NCI-H1092 treated with DMSO at 0.1 percent for 48 hours (cell line): ENCODE measurements around the gene TAF4.
A peak's percentile ranks its signal among the peaks of the same experiment; 100 is the strongest.

Experiments
- DNase-seq: peaks from one replicate; lab custom pipeline; 2025; lab: John Stamatoyannopoulos, UW

Gene TAF4

DNA sequence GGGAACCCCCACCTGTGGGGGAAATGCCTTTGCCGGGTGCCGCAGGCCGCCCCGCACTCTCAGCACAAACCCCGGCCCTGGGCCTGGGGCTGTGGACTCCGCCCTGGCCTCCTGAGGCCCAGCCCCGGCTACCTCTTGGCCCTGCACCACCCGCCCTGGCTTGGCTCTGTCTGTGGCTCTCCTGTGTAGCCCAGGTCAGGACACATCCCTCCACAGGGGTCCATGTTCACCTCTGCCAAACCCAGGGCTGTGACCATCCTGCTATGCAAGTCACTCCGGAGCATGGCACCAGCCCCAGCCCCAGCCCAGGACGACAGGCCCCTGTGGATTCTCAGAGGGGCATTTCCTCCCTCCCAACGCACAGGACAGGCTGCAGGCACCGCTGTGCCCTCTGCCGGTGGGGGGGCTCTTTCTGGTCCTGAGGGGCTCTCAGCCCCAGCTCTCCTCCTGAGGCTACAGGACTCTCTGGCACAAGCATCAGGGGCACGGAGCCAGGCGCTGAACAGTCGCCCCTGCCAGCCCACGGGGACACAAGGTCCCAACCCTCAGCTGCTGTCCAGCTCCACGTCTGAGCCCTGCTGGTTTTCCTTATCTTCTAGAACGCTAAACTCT, 45.7 kb downstream of the TAF4 start:
- DNase-seq: no peak

GRCh38 chr20:62019144-62019805, 46.4 kb downstream of the TAF4 start:
- no peak for DNase-seq

GRCh38 chr20:62018437-62019143, 47.1 kb downstream of the TAF4 start:
- no peak for DNase-seq

DNA sequence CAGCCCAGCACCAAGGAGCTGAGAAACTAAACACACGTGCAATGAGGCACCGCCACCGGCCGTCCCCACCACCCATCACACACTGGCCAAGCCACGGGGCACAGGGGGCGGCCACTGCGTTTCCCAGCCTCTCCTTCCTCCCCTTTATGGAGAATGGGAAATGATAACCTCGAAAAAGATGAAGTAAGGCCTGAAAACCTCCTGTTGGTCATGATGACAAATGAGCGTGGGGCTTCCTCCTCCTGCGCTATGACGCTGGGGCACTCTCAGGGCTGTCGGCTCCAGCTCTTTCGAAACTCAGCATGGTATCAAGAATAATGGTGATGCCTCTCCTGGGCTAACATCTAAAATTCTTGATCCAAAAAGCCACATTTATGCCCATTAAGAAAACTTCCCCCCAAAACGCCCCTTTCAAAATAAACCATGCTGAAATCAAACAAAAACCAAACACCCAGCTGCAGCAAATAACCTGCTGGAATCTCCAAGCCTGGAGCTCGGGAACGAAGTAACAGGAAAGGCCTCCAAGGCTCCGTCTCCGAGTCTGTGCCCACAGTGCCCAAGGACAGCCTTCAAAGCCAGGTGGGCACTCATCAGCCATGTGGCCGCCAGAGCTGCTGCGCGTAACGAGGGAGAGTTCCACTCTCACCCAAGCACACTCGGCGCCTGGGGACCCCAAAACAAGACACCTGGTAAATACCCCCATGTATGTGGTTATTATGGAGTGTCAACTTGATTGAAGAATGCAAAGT, 50.0 kb downstream of the TAF4 start:
- no peak for DNase-seq

DNA sequence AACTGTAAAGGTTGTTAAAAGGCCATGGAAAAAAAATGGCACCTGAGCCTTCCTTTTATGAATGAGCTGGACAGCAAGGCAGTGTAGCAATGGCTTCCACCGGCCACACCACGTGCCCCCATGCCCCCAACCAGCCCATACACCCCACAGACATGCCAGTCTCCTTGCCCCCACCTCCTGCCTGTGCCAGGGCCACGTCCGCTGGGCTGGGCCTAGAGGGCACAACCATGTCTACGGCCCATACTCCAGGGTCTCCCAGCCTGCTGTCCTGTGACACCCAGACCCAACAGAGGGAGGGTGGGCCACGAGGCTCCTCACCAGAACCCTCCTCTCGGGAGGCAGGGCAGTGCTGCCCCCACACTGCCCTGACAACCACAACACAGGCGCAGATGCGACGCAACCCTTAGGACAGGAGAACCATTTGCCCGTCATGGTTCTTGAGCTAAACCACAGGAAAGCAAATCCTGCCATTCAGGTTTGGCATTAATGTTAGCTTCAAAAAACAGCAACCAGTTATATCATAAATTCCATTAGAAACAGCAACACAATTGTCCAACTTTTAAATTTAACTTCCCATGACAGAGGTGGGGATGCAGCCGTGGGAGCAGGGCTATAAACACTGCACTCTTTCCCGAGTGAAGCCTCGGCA, 50.7 kb downstream of the TAF4 start:
- DNase-seq: no peak

GRCh38 chr20:62014488-62014775, 51.2 kb downstream of the TAF4 start:
- no peak for DNase-seq

- DNase-seq: no peak
These were observed 53.0 kb downstream of the TAF4 start for GRCh38 chr20:62012631-62013030.

DNA sequence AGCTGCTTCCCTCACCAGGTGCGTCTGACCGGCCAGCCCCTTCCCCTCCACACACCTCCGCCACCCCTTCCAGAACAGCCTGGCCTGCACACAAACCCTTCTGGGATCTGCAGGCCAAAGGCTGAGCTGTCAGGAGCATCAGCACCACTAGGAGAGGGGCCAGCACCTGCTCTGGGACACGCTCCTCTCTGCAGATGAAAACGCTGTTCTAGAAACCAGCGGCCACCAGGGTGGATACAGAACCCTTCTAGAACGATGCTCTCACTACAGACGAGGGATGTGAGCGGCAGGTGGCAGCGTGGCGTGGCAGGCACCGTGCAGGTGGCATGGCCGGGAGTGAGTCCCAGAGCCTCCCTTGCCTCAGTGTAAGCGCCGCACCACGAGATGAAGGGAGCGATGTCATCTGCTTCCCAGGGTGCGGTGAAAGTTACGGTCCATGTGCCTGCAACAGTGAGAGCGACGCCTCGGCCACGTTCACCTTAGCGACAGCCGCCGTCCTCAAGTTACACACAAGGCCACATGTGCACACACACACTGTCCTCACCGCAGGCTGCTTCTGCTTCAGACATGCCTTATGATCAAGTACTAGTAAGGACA, 53.6 kb downstream of the TAF4 start:
- no peak for DNase-seq

- no peak for DNase-seq
These were observed 54.3 kb downstream of the TAF4 start for GRCh38 chr20:62011403-62011790.

GRCh38 chr20:62010551-62011402, 54.9 kb downstream of the TAF4 start:
- peak; percentile 25 for DNase-seq

DNA sequence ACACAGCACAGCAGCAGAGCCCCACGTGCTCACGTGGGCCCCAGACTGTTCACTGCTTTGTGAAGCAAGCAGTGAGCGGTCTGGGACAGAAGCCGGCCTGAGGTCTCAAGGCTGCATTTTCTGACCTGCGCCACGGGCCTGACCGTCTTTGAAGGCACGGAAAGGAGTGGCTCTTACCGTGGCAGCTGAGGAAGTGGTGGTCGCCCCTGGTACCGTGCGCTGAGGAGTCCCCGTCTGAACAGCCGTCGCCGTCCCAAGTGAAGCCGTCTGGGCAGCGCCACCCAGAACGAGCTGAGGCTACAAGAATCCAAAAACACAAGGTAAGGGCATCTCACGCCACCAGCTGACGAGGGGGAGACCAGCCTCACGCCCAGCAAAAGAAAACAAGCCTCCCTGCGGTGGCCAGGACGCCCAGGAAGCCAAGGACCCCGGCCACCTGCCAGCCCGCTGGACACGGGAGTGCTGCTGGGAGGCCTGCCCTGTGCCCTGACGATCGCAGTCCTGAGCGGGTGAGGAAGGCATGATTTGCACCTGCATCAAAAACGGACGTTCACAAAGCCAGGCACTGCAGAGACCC, 55.7 kb downstream of the TAF4 start:
- no peak for DNase-seq

- no peak for DNase-seq
These were observed 56.4 kb downstream of the TAF4 start for GRCh38 chr20:62009322-62009721.

DNA sequence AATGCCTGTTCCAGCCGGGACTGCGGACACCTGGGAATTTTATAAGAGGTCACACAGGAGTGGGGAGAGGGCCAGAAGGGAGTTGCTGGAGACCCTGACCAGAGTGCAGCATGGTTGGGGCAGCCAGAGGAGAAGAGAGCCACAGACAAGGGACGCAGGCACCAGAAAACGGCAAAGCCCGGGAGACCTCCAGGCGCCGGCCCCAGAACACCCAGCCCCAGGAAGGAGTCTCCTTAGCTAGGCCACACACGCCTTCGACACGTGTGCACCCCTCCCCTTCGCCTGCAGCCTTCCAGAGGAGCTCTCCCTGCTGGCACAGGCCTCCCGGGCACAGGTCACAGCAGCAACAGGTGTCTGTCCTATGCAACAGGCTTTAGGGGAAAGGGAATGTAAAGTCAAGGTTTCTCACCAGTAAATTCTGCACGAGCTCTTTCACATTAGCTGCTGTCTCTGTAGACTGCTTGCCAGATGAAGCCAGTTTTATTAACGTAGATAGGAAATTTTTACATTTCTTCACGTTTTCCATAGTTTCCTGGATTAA, 57.0 kb downstream of the TAF4 start:
- DNase-seq: no peak

DNA sequence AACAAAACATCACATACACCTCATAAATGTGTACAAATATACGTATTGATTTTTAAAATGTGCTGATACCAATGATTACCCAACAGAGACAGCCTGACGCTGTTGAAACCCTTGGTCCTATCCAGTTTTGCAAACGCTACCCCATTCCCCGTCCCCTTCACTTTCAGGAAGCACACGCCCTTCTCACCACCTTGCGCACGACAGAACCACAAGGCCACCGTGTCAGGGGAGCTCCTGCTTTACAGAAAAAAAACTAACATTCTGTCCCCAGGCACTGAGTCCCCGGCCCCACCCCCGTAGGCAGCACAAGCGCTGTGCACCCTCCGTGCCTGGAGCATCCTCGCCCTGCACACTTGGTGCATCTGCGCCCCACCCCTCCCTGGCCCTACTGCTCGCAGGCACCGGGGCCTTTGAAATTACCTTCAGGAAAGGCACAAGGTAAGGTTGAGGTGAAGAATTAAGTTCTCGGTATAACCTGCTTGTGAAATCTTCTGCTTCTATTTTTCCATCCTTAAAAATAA, 58.5 kb downstream of the TAF4 start:
- no peak for DNase-seq

GRCh38 chr20:62006482-62006881, 59.2 kb downstream of the TAF4 start:
- no peak for DNase-seq

GRCh38 chr20:62004614-62005013, 61.1 kb downstream of the TAF4 start:
- DNase-seq: no peak

- no peak for DNase-seq
These were observed 61.9 kb downstream of the TAF4 start for GRCh38 chr20:62003567-62004405.

- no peak for DNase-seq
These were observed 62.7 kb downstream of the TAF4 start for GRCh38 chr20:62002882-62003480.

DNA sequence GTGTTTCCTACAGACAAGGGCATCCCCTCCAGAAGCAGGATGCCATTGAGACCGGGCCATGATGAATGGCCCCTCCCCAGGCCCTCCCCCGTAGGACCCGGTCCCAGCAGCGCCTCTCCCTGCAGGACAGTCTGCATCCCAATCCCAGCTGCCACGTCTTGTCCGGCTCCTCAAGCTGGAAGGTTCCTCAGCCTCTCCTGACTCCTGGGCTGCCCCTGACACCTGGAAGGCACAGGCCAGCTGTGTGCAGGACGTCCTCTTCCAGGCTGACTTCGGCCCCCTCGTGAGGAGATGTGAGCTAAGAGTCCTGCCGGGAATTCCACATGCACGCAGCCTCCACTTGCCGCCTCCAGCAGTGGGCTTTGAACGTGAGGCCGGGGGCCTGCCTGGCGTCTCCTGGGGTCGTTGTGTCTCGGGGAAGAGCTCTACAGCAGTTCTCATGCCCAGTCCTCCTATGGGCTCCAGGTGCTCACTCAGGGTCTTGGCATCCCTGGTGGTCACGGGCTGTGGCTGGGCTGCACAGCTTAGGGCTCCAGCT, 64.4 kb downstream of the TAF4 start:
- no peak for DNase-seq
